HepG2 (cell line): Measurements from ENCODE around the gene MYCBPAP. TPM values are rescaled to one million over a fixed set of nuclear protein-coding genes. Genes with fewer than 3 reads are reported as not detected.
A peak's percentile ranks its signal among the peaks of the same experiment; 100 is the strongest.

Experiments used
- AGO1 ChIP-seq: fragments of 200-400 bp; formaldehyde crosslinking; IDR thresholded peaks from 2 replicates; pipeline ENCODE4 v1.6.1; 2017; ENCODE audit warnings: mild to moderate bottlenecking, low read depth, low read length, moderate library complexity; ENCODE audit not compliant: poor library complexity, severe bottlenecking
- CHD2 ChIP-seq: IDR thresholded peaks from 2 replicates; pipeline ENCODE4 v1.6.1; 2011; ENCODE audit warnings: low read depth, low read length, improper control_type of control experiment
- ERF ChIP-seq: IDR thresholded peaks from 2 replicates; pipeline ENCODE4 v1.6.1; 2018; ENCODE audit warnings: missing biosample characterization, missing genetic modification reagents
- FOXC1 ChIP-seq: sonication (generic); formaldehyde crosslinking; IDR thresholded peaks from 2 replicates; pipeline ENCODE4 v1.8.0; 2022; ENCODE audit warnings: mild to moderate bottlenecking, missing genetic modification reagents, borderline replicate concordance
- GATA4 ChIP-seq: sonication (generic); IDR thresholded peaks from 2 replicates; pipeline ENCODE4 v1.6.1; 2016; ENCODE audit warnings: antibody characterized with exemption, low read depth, borderline replicate concordance
- HIVEP1 ChIP-seq: sonication (generic); formaldehyde crosslinking; IDR thresholded peaks from 2 replicates; pipeline ENCODE4 v1.4.0; 2020; ENCODE audit warnings: mild to moderate bottlenecking, missing genetic modification reagents
- KLF9 ChIP-seq: IDR thresholded peaks from 2 replicates; pipeline ENCODE4 v1.6.1; 2016; ENCODE audit warnings: low read depth
- MED13 ChIP-seq: sonication (generic); formaldehyde crosslinking; IDR thresholded peaks from 2 replicates; pipeline ENCODE4 v1.5.0; 2020; ENCODE audit warnings: missing genetic modification reagents
- PHF21A ChIP-seq: sonication (generic); formaldehyde crosslinking; IDR thresholded peaks from 2 replicates; pipeline ENCODE4 v1.5.0; 2020; ENCODE audit warnings: mild to moderate bottlenecking, missing genetic modification reagents
- POLR2AphosphoS5 ChIP-seq: IDR thresholded peaks from 2 replicates; pipeline ENCODE4 v1.6.1; 2012; ENCODE audit warnings: low read depth, low read length
- PRPF4 ChIP-seq: fragments of 200-400 bp; formaldehyde crosslinking; IDR thresholded peaks from 2 replicates; pipeline ENCODE4 v1.6.1; 2016; ENCODE audit warnings: low read length, low read depth; ENCODE audit not compliant: poor library complexity, severe bottlenecking
- SCMH1 ChIP-seq: sonication (generic); formaldehyde crosslinking; IDR thresholded peaks from 2 replicates; pipeline ENCODE4 v1.9.0; 2021; ENCODE audit warnings: missing genetic modification reagents, mild to moderate bottlenecking, borderline replicate concordance
- SMAD1 ChIP-seq: sonication (generic); formaldehyde crosslinking; IDR thresholded peaks from 2 replicates; pipeline ENCODE4 v1.4.0; 2020; ENCODE audit warnings: missing genetic modification reagents, low read depth, mild to moderate bottlenecking, borderline replicate concordance
- ZBTB42 ChIP-seq: sonication (generic); formaldehyde crosslinking; IDR thresholded peaks from 2 replicates; pipeline ENCODE4 v1.5.0; 2020; ENCODE audit warnings: mild to moderate bottlenecking, missing genetic modification reagents
- ZFAT ChIP-seq: sonication (generic); formaldehyde crosslinking; conservative IDR thresholded peaks from 2 replicates; pipeline ENCODE4 v1.8.1; 2023; ENCODE audit warnings: missing genetic modification reagents, inconsistent platforms
- ZMAT3 ChIP-seq: sonication (generic); formaldehyde crosslinking; conservative IDR thresholded peaks from 2 replicates; pipeline ENCODE4 v1.7.0; 2021; ENCODE audit warnings: missing genetic modification reagents
- ZNF484 ChIP-seq: sonication (generic); formaldehyde crosslinking; IDR thresholded peaks from 2 replicates; pipeline ENCODE4 v1.5.1; 2020; ENCODE audit warnings: mild to moderate bottlenecking, low read depth, missing genetic modification reagents, borderline replicate concordance
- ZNF615 ChIP-seq: sonication (generic); formaldehyde crosslinking; IDR thresholded peaks from 2 replicates; pipeline ENCODE4 v1.5.0; 2020; ENCODE audit warnings: mild to moderate bottlenecking, missing genetic modification reagents, borderline replicate concordance
- ZNF788 ChIP-seq: sonication (generic); formaldehyde crosslinking; IDR thresholded peaks from 2 replicates; pipeline ENCODE4 v1.5.0; 2020; ENCODE audit warnings: mild to moderate bottlenecking, missing genetic modification reagents, borderline replicate concordance
- polyA plus RNA-seq, 8 experiments: library from polyadenylated mRNA; depleted of rRNA in 3 of 8; stranded (reverse) in 7 of 8; unstranded in 1 of 8; fragments of >200 nt; fragmentation: Illumina TruSeq in 4 of 8; extraction: Trizol in 4 of 8; gene quantifications; 2 replicates each; pipeline versions ENCODE4 v1.2.1 to v1.2.3, GENCODE V29; 2011 to 2016; ENCODE audit warnings: low read depth in 4 of 8, missing spikeins in 1 of 8, mixed read lengths in 1 of 8; ENCODE audit not compliant: insufficient read depth in 1 of 8
- total RNA-seq, 5 experiments: library from RNA; depleted of rRNA; stranded (reverse); fragments of >200 nt; fragmentation: Illumina TruSeq; extraction: Trizol; gene quantifications; 2 replicates each; pipeline ENCODE4 v1.2.3, GENCODE V29; 2016; ENCODE audit warnings: low read depth in 1 of 5
- TF ChIP-seq, protein P1 (sequence below): IDR thresholded peaks from 2 replicates; pipeline ENCODE4 v1.6.1; 2016
- TF ChIP-seq, protein P2 (sequence below): sonication (generic); formaldehyde crosslinking; IDR thresholded peaks from 2 replicates; pipeline ENCODE4 v1.8.0; 2022; ENCODE audit warnings: missing genetic modification reagents, low read depth, mild to moderate bottlenecking, borderline replicate concordance
- TF ChIP-seq, protein P3 (sequence below): sonication (generic); formaldehyde crosslinking; IDR thresholded peaks from 2 replicates; pipeline ENCODE4 v1.4.0; 2020; ENCODE audit warnings: missing genetic modification reagents
- TF ChIP-seq, protein P4 (sequence below): sonication (generic); formaldehyde crosslinking; IDR thresholded peaks from 2 replicates; pipeline ENCODE4 v1.4.0; 2020; ENCODE audit warnings: missing genetic modification reagents, borderline replicate concordance

Gene MYCBPAP
- total and polyA plus RNA-seq, 2 of the 13 experiments (the other 11 are each of a cell fraction or from before 2014, with no cell fraction given) = 0.22 to 0.24 TPM

DNA sequence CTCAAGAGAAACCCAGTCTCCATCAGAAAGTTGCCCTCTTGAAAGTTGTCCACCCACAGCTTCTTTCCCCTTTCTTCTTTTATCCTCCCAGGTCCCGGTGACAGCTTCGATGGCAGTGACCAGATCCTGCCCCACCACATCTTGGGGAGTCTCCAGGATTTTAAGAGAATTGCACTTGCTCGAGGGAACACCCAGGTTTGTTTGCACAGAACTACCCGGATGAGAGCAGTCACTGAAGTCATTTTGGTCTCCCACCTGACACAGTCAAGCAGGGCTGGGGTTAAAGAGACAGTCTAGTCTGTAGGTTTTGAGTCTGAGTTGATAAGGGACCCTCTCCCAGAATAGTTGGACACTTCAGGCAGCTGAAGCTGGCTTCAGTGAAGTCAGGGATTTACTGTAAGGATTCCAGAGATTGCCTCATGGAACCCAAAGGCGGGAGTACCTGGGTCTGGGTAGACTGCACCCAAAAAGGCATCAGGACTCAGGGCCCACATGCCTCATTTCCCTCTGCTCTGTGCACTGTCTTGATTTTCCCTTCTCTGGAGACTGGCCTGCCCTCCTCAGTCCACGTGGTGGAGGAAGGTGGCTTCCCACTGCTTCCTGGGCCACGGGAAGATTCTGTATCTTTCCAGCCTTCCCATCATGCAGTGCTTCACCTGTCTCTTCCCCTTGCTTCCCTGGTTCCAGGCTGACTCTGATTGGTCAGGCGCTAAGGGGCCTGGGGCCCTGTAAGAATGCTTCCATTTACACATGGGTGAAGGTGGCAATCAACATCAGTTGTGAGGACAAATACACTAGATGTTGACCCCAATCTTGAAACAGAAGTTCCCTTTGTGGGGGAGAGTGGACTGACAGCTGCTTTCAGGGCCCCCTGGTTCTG lies 9.5 kb downstream of the MYCBPAP start (continued):
- TF ChIP-seq GATA4 = peak; percentile 33; the same call in 1 of the 2 replicates
- TF ChIP-seq, protein P1, sequence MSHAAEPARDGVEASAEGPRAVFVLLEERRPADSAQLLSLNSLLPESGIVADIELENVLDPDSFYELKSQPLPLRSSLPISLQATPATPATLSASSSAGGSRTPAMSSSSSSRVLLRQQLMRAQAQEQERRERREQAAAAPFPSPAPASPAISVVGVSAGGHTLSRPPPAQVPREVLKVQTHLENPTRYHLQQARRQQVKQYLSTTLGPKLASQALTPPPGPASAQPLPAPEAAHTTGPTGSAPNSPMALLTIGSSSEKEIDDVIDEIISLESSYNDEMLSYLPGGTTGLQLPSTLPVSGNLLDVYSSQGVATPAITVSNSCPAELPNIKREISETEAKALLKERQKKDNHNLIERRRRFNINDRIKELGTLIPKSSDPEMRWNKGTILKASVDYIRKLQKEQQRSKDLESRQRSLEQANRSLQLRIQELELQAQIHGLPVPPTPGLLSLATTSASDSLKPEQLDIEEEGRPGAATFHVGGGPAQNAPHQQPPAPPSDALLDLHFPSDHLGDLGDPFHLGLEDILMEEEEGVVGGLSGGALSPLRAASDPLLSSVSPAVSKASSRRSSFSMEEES (CRISPR knock-in tag) = peak; percentile 1; the same call in 1 of the 2 replicates
- no peak for TF ChIP-seq SCMH1
- TF ChIP-seq, protein P2, sequence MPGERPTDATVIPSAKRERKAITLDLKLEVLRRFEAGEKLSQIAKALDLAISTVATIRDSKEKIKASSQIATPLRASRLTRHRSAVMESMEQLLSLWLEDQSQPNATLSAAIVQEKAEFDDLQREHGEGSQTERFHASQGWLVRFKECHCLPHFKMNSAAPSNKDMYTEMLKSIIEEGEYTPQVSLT (CRISPR knock-in tag) = no peak
- TF ChIP-seq, protein P3, sequence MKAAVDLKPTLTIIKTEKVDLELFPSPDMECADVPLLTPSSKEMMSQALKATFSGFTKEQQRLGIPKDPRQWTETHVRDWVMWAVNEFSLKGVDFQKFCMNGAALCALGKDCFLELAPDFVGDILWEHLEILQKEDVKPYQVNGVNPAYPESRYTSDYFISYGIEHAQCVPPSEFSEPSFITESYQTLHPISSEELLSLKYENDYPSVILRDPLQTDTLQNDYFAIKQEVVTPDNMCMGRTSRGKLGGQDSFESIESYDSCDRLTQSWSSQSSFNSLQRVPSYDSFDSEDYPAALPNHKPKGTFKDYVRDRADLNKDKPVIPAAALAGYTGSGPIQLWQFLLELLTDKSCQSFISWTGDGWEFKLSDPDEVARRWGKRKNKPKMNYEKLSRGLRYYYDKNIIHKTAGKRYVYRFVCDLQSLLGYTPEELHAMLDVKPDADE (CRISPR knock-in tag) = no peak
- TF ChIP-seq FOXC1 (CRISPR knock-in tag) = no peak
- no peak for TF ChIP-seq ZFAT (CRISPR knock-in tag)
- no peak for TF ChIP-seq PRPF4
- no peak for TF ChIP-seq AGO1
- TF ChIP-seq ZNF615 (CRISPR knock-in tag) = no peak
- TF ChIP-seq CHD2 = no peak
- no peak for TF ChIP-seq PHF21A
- TF ChIP-seq ZNF788 (CRISPR knock-in tag) = no peak
- TF ChIP-seq, protein P4, sequence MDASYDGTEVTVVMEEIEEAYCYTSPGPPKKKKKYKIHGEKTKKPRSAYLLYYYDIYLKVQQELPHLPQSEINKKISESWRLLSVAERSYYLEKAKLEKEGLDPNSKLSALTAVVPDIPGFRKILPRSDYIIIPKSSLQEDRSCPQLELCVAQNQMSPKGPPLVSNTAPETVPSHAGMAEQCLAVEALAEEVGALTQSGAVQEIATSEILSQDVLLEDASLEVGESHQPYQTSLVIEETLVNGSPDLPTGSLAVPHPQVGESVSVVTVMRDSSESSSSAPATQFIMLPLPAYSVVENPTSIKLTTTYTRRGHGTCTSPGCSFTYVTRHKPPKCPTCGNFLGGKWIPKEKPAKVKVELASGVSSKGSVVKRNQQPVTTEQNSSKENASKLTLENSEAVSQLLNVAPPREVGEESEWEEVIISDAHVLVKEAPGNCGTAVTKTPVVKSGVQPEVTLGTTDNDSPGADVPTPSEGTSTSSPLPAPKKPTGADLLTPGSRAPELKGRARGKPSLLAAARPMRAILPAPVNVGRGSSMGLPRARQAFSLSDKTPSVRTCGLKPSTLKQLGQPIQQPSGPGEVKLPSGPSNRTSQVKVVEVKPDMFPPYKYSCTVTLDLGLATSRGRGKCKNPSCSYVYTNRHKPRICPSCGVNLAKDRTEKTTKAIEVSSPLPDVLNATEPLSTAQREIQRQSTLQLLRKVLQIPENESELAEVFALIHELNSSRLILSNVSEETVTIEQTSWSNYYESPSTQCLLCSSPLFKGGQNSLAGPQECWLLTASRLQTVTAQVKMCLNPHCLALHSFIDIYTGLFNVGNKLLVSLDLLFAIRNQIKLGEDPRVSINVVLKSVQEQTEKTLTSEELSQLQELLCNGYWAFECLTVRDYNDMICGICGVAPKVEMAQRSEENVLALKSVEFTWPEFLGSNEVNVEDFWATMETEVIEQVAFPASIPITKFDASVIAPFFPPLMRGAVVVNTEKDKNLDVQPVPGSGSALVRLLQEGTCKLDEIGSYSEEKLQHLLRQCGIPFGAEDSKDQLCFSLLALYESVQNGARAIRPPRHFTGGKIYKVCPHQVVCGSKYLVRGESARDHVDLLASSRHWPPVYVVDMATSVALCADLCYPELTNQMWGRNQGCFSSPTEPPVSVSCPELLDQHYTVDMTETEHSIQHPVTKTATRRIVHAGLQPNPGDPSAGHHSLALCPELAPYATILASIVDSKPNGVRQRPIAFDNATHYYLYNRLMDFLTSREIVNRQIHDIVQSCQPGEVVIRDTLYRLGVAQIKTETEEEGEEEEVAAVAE (CRISPR knock-in tag) = no peak
- no peak for TF ChIP-seq ZBTB42 (CRISPR knock-in tag)
- peak; percentile 24; the same call in 1 of the 2 replicates for TF ChIP-seq POLR2AphosphoS5
- TF ChIP-seq ZNF484 (CRISPR knock-in tag) = no peak
- peak; percentile 71; the same call in 1 of the 2 replicates for TF ChIP-seq SMAD1 (CRISPR knock-in tag)
- no peak for TF ChIP-seq ERF (CRISPR knock-in tag)
- no peak for TF ChIP-seq HIVEP1 (CRISPR knock-in tag)
- TF ChIP-seq KLF9 (CRISPR knock-in tag) = no peak
- TF ChIP-seq ZMAT3 (CRISPR knock-in tag) = no peak
- no peak for TF ChIP-seq MED13 (CRISPR knock-in tag)
